HCT116 (cell line): ENCODE results near the gene UBE2E3.

Experiments used
- EZH2phosphoT487 ChIP-seq: fragments of 200-600 bp; IDR thresholded peaks from 2 replicates; pipeline ENCODE4 v1.6.1; 2018; ENCODE audit warnings: antibody characterized with exemption, borderline replicate concordance
- FOSL1 ChIP-seq: IDR thresholded peaks from 2 replicates; pipeline ENCODE4 v1.6.1; 2012; ENCODE audit warnings: low read depth
- RAD21 ChIP-seq: IDR thresholded peaks from 2 replicates; pipeline ENCODE4 v1.6.1; 2012; ENCODE audit warnings: low read depth, mild to moderate bottlenecking
- TF ChIP-seq, protein P1 (sequence below): IDR thresholded peaks from 2 replicates; pipeline ENCODE4 v1.6.1; 2012
- TF ChIP-seq, protein P2 (sequence below), 3 experiments: fragments of 200-600 bp in 1 of 3; sonication (generic) in 1 of 3; IDR thresholded peaks in 2 of 3; conservative IDR thresholded peaks in 1 of 3; 2 replicates each; pipeline ENCODE4 v1.5.1; 2012 to 2017; ENCODE audit warnings: low read depth in 2 of 3, low read length in 2 of 3, antibody characterized with exemption in 1 of 3, borderline replicate concordance in 1 of 3, control low read depth in 1 of 3, mild to moderate bottlenecking in 1 of 3, mixed read lengths in 1 of 3, mixed run types in 1 of 3, moderate library complexity in 1 of 3; ENCODE audit not compliant: insufficient read depth in 1 of 3

DNA sequence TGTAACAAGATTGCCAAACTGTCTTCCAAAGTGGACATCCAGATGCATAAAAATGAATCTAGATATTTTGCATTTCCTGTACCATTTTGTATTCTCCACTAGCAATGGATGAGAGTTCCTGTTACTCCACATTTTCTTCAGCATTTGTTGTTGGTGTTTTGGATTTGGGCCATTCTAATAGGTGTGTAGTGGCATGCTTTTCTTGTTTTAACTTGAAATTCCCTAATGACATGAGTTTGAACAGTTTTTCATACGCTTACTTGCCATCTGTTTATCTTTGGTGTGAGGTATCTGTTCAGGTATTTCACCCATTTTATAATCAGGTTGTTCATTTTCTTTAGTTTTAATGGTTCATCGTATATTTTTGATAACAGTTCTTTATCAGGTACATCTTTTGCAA is 73.9 kb downstream of the UBE2E3 start:
- TF ChIP-seq, protein P1, sequence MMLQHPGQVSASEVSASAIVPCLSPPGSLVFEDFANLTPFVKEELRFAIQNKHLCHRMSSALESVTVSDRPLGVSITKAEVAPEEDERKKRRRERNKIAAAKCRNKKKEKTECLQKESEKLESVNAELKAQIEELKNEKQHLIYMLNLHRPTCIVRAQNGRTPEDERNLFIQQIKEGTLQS = no peak
- TF ChIP-seq, protein P2, sequence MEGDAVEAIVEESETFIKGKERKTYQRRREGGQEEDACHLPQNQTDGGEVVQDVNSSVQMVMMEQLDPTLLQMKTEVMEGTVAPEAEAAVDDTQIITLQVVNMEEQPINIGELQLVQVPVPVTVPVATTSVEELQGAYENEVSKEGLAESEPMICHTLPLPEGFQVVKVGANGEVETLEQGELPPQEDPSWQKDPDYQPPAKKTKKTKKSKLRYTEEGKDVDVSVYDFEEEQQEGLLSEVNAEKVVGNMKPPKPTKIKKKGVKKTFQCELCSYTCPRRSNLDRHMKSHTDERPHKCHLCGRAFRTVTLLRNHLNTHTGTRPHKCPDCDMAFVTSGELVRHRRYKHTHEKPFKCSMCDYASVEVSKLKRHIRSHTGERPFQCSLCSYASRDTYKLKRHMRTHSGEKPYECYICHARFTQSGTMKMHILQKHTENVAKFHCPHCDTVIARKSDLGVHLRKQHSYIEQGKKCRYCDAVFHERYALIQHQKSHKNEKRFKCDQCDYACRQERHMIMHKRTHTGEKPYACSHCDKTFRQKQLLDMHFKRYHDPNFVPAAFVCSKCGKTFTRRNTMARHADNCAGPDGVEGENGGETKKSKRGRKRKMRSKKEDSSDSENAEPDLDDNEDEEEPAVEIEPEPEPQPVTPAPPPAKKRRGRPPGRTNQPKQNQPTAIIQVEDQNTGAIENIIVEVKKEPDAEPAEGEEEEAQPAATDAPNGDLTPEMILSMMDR (IDR thresholded peaks at IDR 0.05 in 2 of 3, conservative IDR thresholded peaks at IDR 0.05 in 1 of 3; ENCODE audit: borderline replicate concordance in 1 of 3, insufficient read depth in 1 of 3, low read depth in 2 of 3, low read length in 2 of 3) = no peak
- no peak for TF ChIP-seq FOSL1
- TF ChIP-seq EZH2phosphoT487 = no peak
- no peak for TF ChIP-seq RAD21
